ENCODE data around the gene ADM2. TPM values are rescaled to one million over a fixed set of nuclear protein-coding genes. Genes with fewer than 3 reads are reported as not detected.
"Not testable (repeated sequence)": the region's sequence is repeated elsewhere in the genome, so short reads cannot be mapped to it uniquely, and the experiment has no call there.

Gene ADM2
- polyA plus RNA-seq, 1 donor = 11.2 TPM

GRCh38 chr22:50532824-50533796, 51.8 kb downstream of the ADM2 start:
- no peak for DNase-seq
- peaks cover 27% of the 10 kb centered on the region for H3K4me1 ChIP-seq (ENCODE audit: control insufficient read depth, insufficient read depth, low read length)
- WGBS (ENCODE audit: insufficient coverage, low lambda C conversion rate) = 57% methylated on average over 3 of the region's 19 CpGs

GRCh38 chr22:50533856-50534711, 52.7 kb downstream of the ADM2 start:
- 67% methylated on average over 3 of the region's 21 CpGs for WGBS (ENCODE audit: insufficient coverage, low lambda C conversion rate)
- Histone ChIP-seq H3K27me3 (ENCODE audit: control insufficient read depth, insufficient read depth, low read length) (peaks cover 45% of the 10 kb centered on the region), H3K4me1 (ENCODE audit: control insufficient read depth, insufficient read depth, low read length) (peaks cover 32% of the 10 kb centered on the region), H3K9me3 (ENCODE audit: control insufficient read depth, low read depth, low read length) (peaks cover 14% of the 10 kb centered on the region)
- H3K36me3 ChIP-seq (ENCODE audit: control insufficient read depth, insufficient read depth, low read length); H3K4me3 ChIP-seq (ENCODE audit: low read length); DNase-seq; H3K27ac ChIP-seq (ENCODE audit: low read length): not testable (repeated sequence)

More at GRCh38 chr22:50532824-50533796, 51.8 kb downstream of the ADM2 start:
- no peak overlapping the region for H3K4me3 ChIP-seq (ENCODE audit: low read length)
- peaks cover 16% of the 10 kb centered on the region for H3K9me3 ChIP-seq (ENCODE audit: control insufficient read depth, low read depth, low read length)
- H3K27me3 ChIP-seq (ENCODE audit: control insufficient read depth, insufficient read depth, low read length) = peaks cover 45% of the 10 kb centered on the region
- H3K27ac ChIP-seq (ENCODE audit: low read length) = no peak overlapping the region
- no peaks in the 10 kb centered on the region for H3K36me3 ChIP-seq (ENCODE audit: control insufficient read depth, insufficient read depth, low read length)

- 94% methylated on average over 2 of the region's 8 CpGs for WGBS (ENCODE audit: insufficient coverage, low lambda C conversion rate)
- no peak overlapping the region for H3K4me3 ChIP-seq (ENCODE audit: low read length)
- H3K9me3 ChIP-seq (ENCODE audit: control insufficient read depth, low read depth, low read length) = peaks cover 8% of the 10 kb centered on the region
- no peak overlapping the region for H3K27ac ChIP-seq (ENCODE audit: low read length)
- no peaks in the 10 kb centered on the region for H3K36me3 ChIP-seq (ENCODE audit: control insufficient read depth, insufficient read depth, low read length)
- peaks cover 35% of the 10 kb centered on the region for H3K4me1 ChIP-seq (ENCODE audit: control insufficient read depth, insufficient read depth, low read length)
- DNase-seq = no peak
- peaks cover 38% of the 10 kb centered on the region for H3K27me3 ChIP-seq (ENCODE audit: control insufficient read depth, insufficient read depth, low read length)
Measured at GRCh38 chr22:50535113-50535512, 53.8 kb downstream of the ADM2 start.

Other genes starting within 250 kb of the ADM2 start
- gene TUBGCP6, start 236.5 kb upstream of the ADM2 start, polyA plus RNA-seq = 38.5 TPM
- gene HDAC10, start 230.3 kb upstream of the ADM2 start, polyA plus RNA-seq = 55.5 TPM
- 7.6 TPM for gene MAPK12, start 219.9 kb upstream of the ADM2 start, polyA plus RNA-seq
- 5.1 TPM for gene MAPK11, start 211.2 kb upstream of the ADM2 start, polyA plus RNA-seq
- 65.0 TPM for gene PLXNB2, start 173.9 kb upstream of the ADM2 start, polyA plus RNA-seq
- 7.1 TPM for gene DENND6B, start 154.5 kb upstream of the ADM2 start, polyA plus RNA-seq
- gene PPP6R2, start 138.2 kb upstream of the ADM2 start, polyA plus RNA-seq = 46.9 TPM
- gene SBF1, start 6.5 kb upstream of the ADM2 start, polyA plus RNA-seq = 37.5 TPM
- 0.60 TPM for gene MIOX, start 5.3 kb downstream of the ADM2 start, polyA plus RNA-seq
- 48.8 TPM for gene LMF2, start 26.2 kb downstream of the ADM2 start, polyA plus RNA-seq
- 31.2 TPM for gene NCAPH2, start 26.7 kb downstream of the ADM2 start, polyA plus RNA-seq
- gene SCO2, start 44.1 kb downstream of the ADM2 start, polyA plus RNA-seq = 1.8 TPM
- 10.5 TPM for gene TYMP, start 48.5 kb downstream of the ADM2 start, polyA plus RNA-seq
- gene KLHDC7B, start 64.4 kb downstream of the ADM2 start, polyA plus RNA-seq = 0.18 TPM
- not detected for gene SYCE3, start 81.4 kb downstream of the ADM2 start, polyA plus RNA-seq
- 19.8 TPM for gene CPT1B, start 96.9 kb downstream of the ADM2 start, polyA plus RNA-seq
- gene CHKB, start 101.3 kb downstream of the ADM2 start, polyA plus RNA-seq = 106 TPM
- gene MAPK8IP2, start 119.2 kb downstream of the ADM2 start, polyA plus RNA-seq = 5.4 TPM
- 45.7 TPM for gene ARSA, start 146.6 kb downstream of the ADM2 start, polyA plus RNA-seq
- gene SHANK3, start 191.3 kb downstream of the ADM2 start, polyA plus RNA-seq = 16.7 TPM

All from large intestine (tissue), 3 donors.